ES-I3 (cell line): ENCODE measurements around the gene MACROH2A1.

ENCODE experiments used
- H3K36me3 ChIP-seq: 2 replicates; pipeline ENCODE4 v1.6.1; 2013; ENCODE audit warnings: mild to moderate bottlenecking, low read length, control low read depth, moderate library complexity; ENCODE audit not compliant: insufficient read depth
- H3K4me1 ChIP-seq: 2 replicates; pipeline ENCODE4 v1.6.1; 2013; ENCODE audit warnings: mild to moderate bottlenecking, control low read depth, low read length; ENCODE audit not compliant: insufficient read depth
- H3K9ac ChIP-seq: 2 replicates; pipeline ENCODE4 v1.6.1; 2013; ENCODE audit warnings: low read depth, mild to moderate bottlenecking, low read length, moderate library complexity
- H3K9me3 ChIP-seq: 2 replicates; pipeline ENCODE4 v1.6.1; 2013; ENCODE audit warnings: mild to moderate bottlenecking, low read length, moderate library complexity; ENCODE audit not compliant: control insufficient read depth, insufficient read depth

MACROH2A1 gene

GRCh38 chr5:135324897-135325650 lies 74.0 kb downstream of the MACROH2A1 start:
- Histone ChIP-seq H3K4me1 (no peaks in the 10 kb centered on the region), H3K9ac (no peak overlapping the region)

GRCh38 chr5:135324160-135324559 lies 74.9 kb downstream of the MACROH2A1 start:
- Histone ChIP-seq H3K36me3 (no peaks in the 10 kb centered on the region), H3K9me3 (no peaks in the 10 kb centered on the region), H3K9ac (no peak overlapping the region), H3K4me1 (no peaks in the 10 kb centered on the region)

More at GRCh38 chr5:135324897-135325650, 74.0 kb downstream of the MACROH2A1 start:
- H3K36me3 ChIP-seq: no peaks in the 10 kb centered on the region
- H3K9me3 ChIP-seq: no peaks in the 10 kb centered on the region

DNA sequence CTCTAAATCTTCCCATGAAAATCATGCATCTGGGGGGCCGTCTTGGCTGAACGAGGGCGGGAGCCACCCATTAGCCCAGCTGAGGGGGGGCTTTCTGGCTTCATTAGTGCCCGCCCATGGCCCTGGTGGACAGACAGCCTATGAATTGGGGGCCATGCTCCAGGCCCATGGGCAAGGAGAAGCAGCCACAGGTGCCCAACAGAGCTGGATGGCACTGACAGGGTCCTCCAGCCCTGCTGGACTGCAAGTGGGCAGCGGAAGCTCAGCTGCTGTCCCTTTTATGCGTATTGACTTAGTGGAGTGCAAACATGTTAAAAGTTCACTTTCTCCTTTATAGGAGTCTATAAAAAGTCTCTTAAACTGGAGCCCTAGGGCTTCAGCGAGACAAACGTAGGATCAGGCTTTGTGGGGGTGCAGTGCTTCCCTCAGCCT lies 75.3 kb downstream of the MACROH2A1 start:
- Histone ChIP-seq H3K36me3 (no peaks in the 10 kb centered on the region), H3K9ac (no peak overlapping the region), H3K9me3 (no peaks in the 10 kb centered on the region), H3K4me1 (no peaks in the 10 kb centered on the region)

GRCh38 chr5:135323227-135323626 lies 75.8 kb downstream of the MACROH2A1 start:
- H3K9ac ChIP-seq: no peak overlapping the region
- H3K36me3 ChIP-seq: no peaks in the 10 kb centered on the region
- H3K4me1 ChIP-seq: no peaks in the 10 kb centered on the region
- H3K9me3 ChIP-seq: no peaks in the 10 kb centered on the region

- Histone ChIP-seq H3K36me3 (no peaks in the 10 kb centered on the region), H3K4me1 (no peaks in the 10 kb centered on the region), H3K9me3 (no peaks in the 10 kb centered on the region), H3K9ac (no peak overlapping the region)
Observed at GRCh38 chr5:135322744-135323143, 76.3 kb downstream of the MACROH2A1 start.

GRCh38 chr5:135322271-135322670 lies 76.8 kb downstream of the MACROH2A1 start:
- no peak overlapping the region for H3K9ac ChIP-seq
- H3K9me3 ChIP-seq: no peaks in the 10 kb centered on the region
- H3K36me3 ChIP-seq: no peaks in the 10 kb centered on the region
- no peaks in the 10 kb centered on the region for H3K4me1 ChIP-seq

- no peak overlapping the region for H3K9ac ChIP-seq
- H3K36me3 ChIP-seq: no peaks in the 10 kb centered on the region
- no peaks in the 10 kb centered on the region for H3K4me1 ChIP-seq
- no peaks in the 10 kb centered on the region for H3K9me3 ChIP-seq
Observed at GRCh38 chr5:135320718-135321484, 78.1 kb downstream of the MACROH2A1 start.

DNA sequence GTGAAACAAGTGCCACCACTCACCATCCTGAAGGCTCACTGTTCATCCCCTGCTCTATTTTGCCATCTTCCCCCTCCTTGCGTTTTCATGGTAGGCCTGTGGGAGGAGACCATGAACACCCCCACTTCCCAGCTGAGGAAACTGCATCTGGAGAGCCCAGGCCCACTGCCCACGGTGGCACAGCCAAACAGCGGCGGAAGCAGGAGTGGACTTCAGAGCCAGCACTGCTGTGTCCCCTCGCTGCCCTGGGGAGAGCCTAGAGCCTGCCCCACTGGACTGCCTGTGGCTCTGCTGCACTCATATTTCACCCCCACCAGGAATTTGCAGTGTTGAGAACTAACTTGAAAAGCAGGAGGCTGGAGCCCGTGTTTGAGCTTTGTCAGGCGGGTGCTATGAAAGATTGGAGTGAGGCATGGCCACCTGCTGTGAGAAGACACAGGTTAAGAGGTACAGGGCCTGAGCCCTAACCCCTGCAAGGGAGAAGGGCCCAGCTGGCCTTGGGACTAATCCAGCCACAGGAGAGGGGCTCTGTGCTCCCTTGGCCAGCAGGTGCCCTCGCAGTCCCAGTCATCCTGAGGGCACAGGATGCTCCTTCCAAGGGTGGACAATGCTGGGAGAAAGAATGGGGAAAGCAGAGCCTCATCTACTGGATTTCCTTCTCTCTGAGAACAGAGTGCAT lies 79.0 kb downstream of the MACROH2A1 start:
- H3K9me3 ChIP-seq: no peaks in the 10 kb centered on the region
- no peak overlapping the region for H3K9ac ChIP-seq
- H3K4me1 ChIP-seq: no peaks in the 10 kb centered on the region
- no peaks in the 10 kb centered on the region for H3K36me3 ChIP-seq

- no peaks in the 10 kb centered on the region for H3K4me1 ChIP-seq
- no peak overlapping the region for H3K9ac ChIP-seq
- H3K9me3 ChIP-seq: no peaks in the 10 kb centered on the region
- H3K36me3 ChIP-seq: no peaks in the 10 kb centered on the region
Observed at GRCh38 chr5:135319458-135319857, 79.6 kb downstream of the MACROH2A1 start.

- no peaks in the 10 kb centered on the region for H3K4me1 ChIP-seq
- no peak overlapping the region for H3K9ac ChIP-seq
Observed at GRCh38 chr5:135318924-135319323, 80.1 kb downstream of the MACROH2A1 start.

GRCh38 chr5:135318037-135318436 lies 81.0 kb downstream of the MACROH2A1 start:
- H3K9ac ChIP-seq: no peak overlapping the region
- H3K9me3 ChIP-seq: no peaks in the 10 kb centered on the region
- no peaks in the 10 kb centered on the region for H3K36me3 ChIP-seq
- H3K4me1 ChIP-seq: no peaks in the 10 kb centered on the region

More at GRCh38 chr5:135318924-135319323, 80.1 kb downstream of the MACROH2A1 start:
- no peaks in the 10 kb centered on the region for H3K36me3 ChIP-seq
- H3K9me3 ChIP-seq: no peaks in the 10 kb centered on the region

- no peaks in the 10 kb centered on the region for H3K9me3 ChIP-seq
- H3K36me3 ChIP-seq: no peaks in the 10 kb centered on the region
- no peak overlapping the region for H3K9ac ChIP-seq
- H3K4me1 ChIP-seq: no peaks in the 10 kb centered on the region
Observed at GRCh38 chr5:135317286-135317685, 81.7 kb downstream of the MACROH2A1 start.

DNA sequence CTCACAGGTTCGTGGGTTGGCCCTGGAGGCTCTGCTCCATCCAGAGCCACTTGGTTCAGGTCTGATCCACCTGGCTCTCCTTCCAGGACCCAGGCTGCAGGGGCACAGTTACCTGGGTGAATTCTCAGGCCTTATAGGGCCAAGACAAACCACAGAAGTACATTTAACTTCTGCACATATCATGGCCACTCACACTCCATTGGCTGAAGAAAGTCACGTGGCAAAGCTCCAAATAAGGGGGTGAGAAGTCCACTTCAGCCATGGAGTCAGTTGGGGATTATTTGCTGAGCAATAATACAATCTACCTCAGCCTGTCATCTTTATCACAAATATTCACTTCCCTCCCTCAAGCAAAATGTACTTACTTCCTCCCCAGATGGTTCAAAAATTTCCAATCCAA lies 83.6 kb downstream of the MACROH2A1 start:
- no peak overlapping the region for H3K9ac ChIP-seq
- H3K36me3 ChIP-seq: no peaks in the 10 kb centered on the region
- no peaks in the 10 kb centered on the region for H3K9me3 ChIP-seq
- H3K4me1 ChIP-seq: no peaks in the 10 kb centered on the region

DNA sequence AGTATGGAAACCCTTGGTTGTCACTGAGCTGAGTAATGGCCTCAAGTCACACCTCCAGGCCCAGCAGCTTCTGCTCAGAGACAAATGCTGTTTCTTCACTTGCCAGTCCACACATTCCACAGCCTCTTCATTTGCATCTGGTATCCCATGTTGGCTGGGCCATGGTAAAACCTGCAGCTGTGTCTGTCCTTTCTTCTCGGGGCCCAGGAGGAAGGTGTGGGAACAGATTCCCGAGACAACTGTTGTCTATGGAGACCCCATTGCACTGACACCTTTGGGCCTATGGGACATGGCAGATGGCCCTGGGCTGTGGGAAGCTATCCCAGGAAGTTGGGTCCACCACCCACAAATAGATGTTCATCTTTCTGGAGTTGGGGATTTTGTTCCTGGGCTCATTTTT lies 85.1 kb downstream of the MACROH2A1 start:
- H3K9ac ChIP-seq: no peak overlapping the region
- no peaks in the 10 kb centered on the region for H3K36me3 ChIP-seq
- peaks cover under 1% of the 10 kb centered on the region; the same call in 1 of the 2 replicates for H3K4me1 ChIP-seq
- no peaks in the 10 kb centered on the region; the same call in 1 of the 2 replicates for H3K9me3 ChIP-seq
